Hepatocyte (in vitro differentiated cells): Measurements from ENCODE around the gene XPO5. TPM values are rescaled to one million over a fixed set of nuclear protein-coding genes. Genes with fewer than 3 reads are reported as not detected.
A peak's percentile ranks its signal among the peaks of the same experiment; 100 is the strongest.

Experiments
- DNase-seq: peaks from one replicate; pipeline ENCODE4 v3.0.0-alpha.2; 2016; ENCODE audit warnings: low spot score
- H2AFZ ChIP-seq: fragments of 200-600 bp; sonication (generic); 2 replicates; pipeline ENCODE4 v1.6.0; 2016; ENCODE audit warnings: antibody characterized with exemption, mild to moderate bottlenecking
- H3K27ac ChIP-seq: fragments of 200-600 bp; sonication (generic); 2 replicates; pipeline ENCODE4 v1.5.1; 2016; ENCODE audit warnings: mild to moderate bottlenecking
- H3K27me3 ChIP-seq: fragments of 200-600 bp; sonication (generic); 2 replicates; pipeline ENCODE4 v1.6.1; 2016
- H3K36me3 ChIP-seq: fragments of 200-600 bp; sonication (generic); replicated peaks from 2 replicates; pipeline ENCODE4 v1.5.1; 2016; ENCODE audit warnings: low read depth; ENCODE audit not compliant: insufficient read depth
- H3K4me1 ChIP-seq: fragments of 200-600 bp; sonication (generic); 2 replicates; pipeline ENCODE4 v1.5.1; 2016; ENCODE audit warnings: mild to moderate bottlenecking, moderate library complexity; ENCODE audit not compliant: insufficient read depth
- H3K4me2 ChIP-seq: fragments of 200-600 bp; sonication (generic); 2 replicates; pipeline ENCODE4 v1.6.0; 2016
- H3K4me3 ChIP-seq: fragments of 200-600 bp; sonication (generic); 2 replicates; pipeline ENCODE4 v1.5.1; 2016; ENCODE audit warnings: mild to moderate bottlenecking
- H3K79me2 ChIP-seq: fragments of 200-600 bp; sonication (generic); 2 replicates; pipeline ENCODE4 v1.6.0; 2017; ENCODE audit warnings: mild to moderate bottlenecking
- H3K9me2 ChIP-seq: fragments of 200-600 bp; sonication (generic); replicated peaks from 2 replicates; pipeline ENCODE4 v1.6.0; 2017; ENCODE audit warnings: mild to moderate bottlenecking; ENCODE audit not compliant: insufficient read depth
- H3K9me3 ChIP-seq: fragments of 200-600 bp; sonication (generic); 2 replicates; pipeline ENCODE4 v1.5.1; 2016; ENCODE audit warnings: low read depth, mild to moderate bottlenecking
- H4K20me1 ChIP-seq: fragments of 200-600 bp; sonication (generic); 2 replicates; pipeline ENCODE4 v1.6.0; 2016; ENCODE audit warnings: mild to moderate bottlenecking; ENCODE audit not compliant: insufficient read depth, poor library complexity, severe bottlenecking
- EZH2 ChIP-seq: fragments of 200-600 bp; sonication (generic); IDR thresholded peaks from 2 replicates; pipeline ENCODE4 v1.6.1; 2016; ENCODE audit warnings: antibody characterized with exemption, mild to moderate bottlenecking, borderline replicate concordance
- EZH2phosphoT487 ChIP-seq: fragments of 200-600 bp; sonication (generic); IDR thresholded peaks from one replicate; pipeline ENCODE4 v1.6.1; 2018; ENCODE audit warnings: antibody characterized with exemption, mild to moderate bottlenecking, low read depth, moderate library complexity; ENCODE audit not compliant: unreplicated experiment, severe bottlenecking
- WGBS: methylation state at CpG from one replicate; pipeline ENCODE4 v1.1.6; 2016; ENCODE audit warnings: low lambda C conversion rate; ENCODE audit errors: missing lambda C conversion rate; 5-methylcytosine and 5-hydroxymethylcytosine counted together
- polyA plus RNA-seq: library from polyadenylated mRNA; unstranded; fragments of >200 nt; fragmentation: Nextera tagmentation; extraction: Ambion mirVana; gene quantifications from 2 replicates; pipeline ENCODE4 v1.2.1, GENCODE V29; 2016
- total RNA-seq: library from RNA; depleted of rRNA; stranded (reverse); fragments of >200 nt; gene quantifications from 2 replicates; pipeline ENCODE4 v1.2.3, GENCODE V29; 2014
- TF ChIP-seq, protein P1 (sequence below): fragments of 200-600 bp; sonication (generic); IDR thresholded peaks from 2 replicates; pipeline ENCODE4 v1.5.1; 2016; ENCODE audit warnings: antibody characterized with exemption, mild to moderate bottlenecking; ENCODE audit not compliant: poor library complexity

XPO5 gene
- total and polyA plus RNA-seq, 2 experiments from 2014 or later = 16.2 to 23.4 TPM

DNA sequence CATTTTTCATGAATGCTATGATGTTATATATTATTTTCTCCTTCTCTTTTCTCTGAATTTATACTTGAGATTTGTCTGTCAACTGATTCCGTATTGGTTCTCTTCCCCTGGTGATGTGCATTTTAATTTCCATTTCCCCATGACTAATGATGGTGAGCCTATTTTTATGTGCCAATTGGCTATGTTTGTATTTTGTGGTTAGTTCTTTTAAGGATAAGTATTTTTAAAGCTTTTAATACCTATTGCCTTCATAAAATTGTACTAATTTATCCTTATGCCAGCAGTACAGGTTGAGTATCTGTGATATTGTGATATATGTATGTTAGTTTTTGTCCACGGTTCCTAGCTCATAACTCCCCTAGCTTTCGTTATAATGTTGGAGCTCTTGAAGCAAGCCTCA lies 2.9 kb upstream of the XPO5 start:
- TF ChIP-seq, protein P1, sequence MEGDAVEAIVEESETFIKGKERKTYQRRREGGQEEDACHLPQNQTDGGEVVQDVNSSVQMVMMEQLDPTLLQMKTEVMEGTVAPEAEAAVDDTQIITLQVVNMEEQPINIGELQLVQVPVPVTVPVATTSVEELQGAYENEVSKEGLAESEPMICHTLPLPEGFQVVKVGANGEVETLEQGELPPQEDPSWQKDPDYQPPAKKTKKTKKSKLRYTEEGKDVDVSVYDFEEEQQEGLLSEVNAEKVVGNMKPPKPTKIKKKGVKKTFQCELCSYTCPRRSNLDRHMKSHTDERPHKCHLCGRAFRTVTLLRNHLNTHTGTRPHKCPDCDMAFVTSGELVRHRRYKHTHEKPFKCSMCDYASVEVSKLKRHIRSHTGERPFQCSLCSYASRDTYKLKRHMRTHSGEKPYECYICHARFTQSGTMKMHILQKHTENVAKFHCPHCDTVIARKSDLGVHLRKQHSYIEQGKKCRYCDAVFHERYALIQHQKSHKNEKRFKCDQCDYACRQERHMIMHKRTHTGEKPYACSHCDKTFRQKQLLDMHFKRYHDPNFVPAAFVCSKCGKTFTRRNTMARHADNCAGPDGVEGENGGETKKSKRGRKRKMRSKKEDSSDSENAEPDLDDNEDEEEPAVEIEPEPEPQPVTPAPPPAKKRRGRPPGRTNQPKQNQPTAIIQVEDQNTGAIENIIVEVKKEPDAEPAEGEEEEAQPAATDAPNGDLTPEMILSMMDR = no peak
- TF ChIP-seq EZH2 = no peak
- no peak for TF ChIP-seq EZH2phosphoT487

GRCh38 chr6:43575105-43575771 lies 600 bp downstream of the XPO5 start:
- 3% methylated on average over 37 of the region's 38 CpGs for WGBS
- Histone ChIP-seq H3K4me3 (peak overlapping the region; percentile 87), H3K27me3 (no peaks in the 10 kb centered on the region), H3K9me3 (no peaks in the 10 kb centered on the region), H2AFZ (peak overlapping the region; percentile 88), H3K4me1 (peaks cover 13% of the 10 kb centered on the region), H4K20me1 (no peaks in the 10 kb centered on the region), H3K36me3 (no peaks in the 10 kb centered on the region), H3K27ac (peak overlapping the region; percentile 52), H3K9me2 (no peaks in the 10 kb centered on the region), H3K4me2 (peak overlapping the region; percentile 86), H3K79me2 (peaks cover 66% of the 10 kb centered on the region)
- no peak for TF ChIP-seq EZH2
- TF ChIP-seq EZH2phosphoT487 = no peak
- TF ChIP-seq, protein P1 = no peak
- peak; percentile 55 for DNase-seq

More for the DNA sequence above, 2.9 kb upstream of the XPO5 start:
- Histone ChIP-seq H3K9me3 (no peaks in the 10 kb centered on the region), H2AFZ (no peak overlapping the region), H3K27ac (no peak overlapping the region), H3K27me3 (no peaks in the 10 kb centered on the region), H3K4me1 (peaks cover 13% of the 10 kb centered on the region), H3K79me2 (peaks cover 53% of the 10 kb centered on the region), H3K4me2 (no peak overlapping the region), H3K36me3 (no peaks in the 10 kb centered on the region), H3K9me2 (no peaks in the 10 kb centered on the region), H3K4me3 (no peak overlapping the region), H4K20me1 (no peaks in the 10 kb centered on the region)
- whole genome bisulfite sequencing = 95% methylated on average over 3 of the region's 3 CpGs
- no peak for DNase-seq

GRCh38 chr6:43572015-43572414 lies 3.8 kb downstream of the XPO5 start:
- H2AFZ ChIP-seq = no peak overlapping the region
- H3K36me3 ChIP-seq = no peaks in the 10 kb centered on the region
- TF ChIP-seq EZH2phosphoT487 (no peak), EZH2 (no peak)
- TF ChIP-seq, protein P1 = no peak
- no peak overlapping the region for H3K4me3 ChIP-seq
- H3K9me2 ChIP-seq = no peaks in the 10 kb centered on the region
- H3K27ac ChIP-seq = no peak overlapping the region
- DNase-seq = no peak
- no peak overlapping the region for H3K4me2 ChIP-seq
- WGBS = 95% methylated on average over 4 of the region's 4 CpGs
- no peaks in the 10 kb centered on the region for H3K9me3 ChIP-seq
- H3K79me2 ChIP-seq = peaks cover 39% of the 10 kb centered on the region
- no peaks in the 10 kb centered on the region for H3K27me3 ChIP-seq
- H3K4me1 ChIP-seq = peaks cover 3% of the 10 kb centered on the region
- H4K20me1 ChIP-seq = no peaks in the 10 kb centered on the region
